GM12874 (cell line): Measurements from ENCODE around the gene MAN2A1.

Experiments
- TF ChIP-seq, protein P1 (sequence below): IDR thresholded peaks from 2 replicates; pipeline ENCODE4 v1.5.1; 2011; ENCODE audit warnings: low read depth, mild to moderate bottlenecking, control low read depth, low read length, moderate library complexity; ENCODE audit not compliant: insufficient read depth

MAN2A1 gene

DNA sequence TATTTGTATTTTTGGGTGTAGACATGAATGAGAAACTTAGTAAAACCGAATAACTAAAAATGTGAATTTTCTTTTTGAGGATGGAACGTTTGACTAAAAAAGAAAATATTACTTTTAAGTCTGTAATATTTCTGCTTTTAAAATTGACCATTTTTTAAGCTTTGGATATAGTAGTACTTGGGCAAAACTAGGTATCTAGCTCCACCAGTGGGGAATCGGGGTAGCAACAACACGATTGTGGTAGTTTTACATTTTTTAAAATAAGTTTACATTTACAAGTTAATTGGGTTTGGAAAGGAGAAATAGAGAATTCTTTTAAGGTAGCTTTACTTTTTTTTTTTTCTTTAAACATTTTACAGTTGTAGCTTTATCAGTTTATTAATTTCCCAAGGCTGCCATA is 154.4 kb downstream of the MAN2A1 start:
- TF ChIP-seq, protein P1, sequence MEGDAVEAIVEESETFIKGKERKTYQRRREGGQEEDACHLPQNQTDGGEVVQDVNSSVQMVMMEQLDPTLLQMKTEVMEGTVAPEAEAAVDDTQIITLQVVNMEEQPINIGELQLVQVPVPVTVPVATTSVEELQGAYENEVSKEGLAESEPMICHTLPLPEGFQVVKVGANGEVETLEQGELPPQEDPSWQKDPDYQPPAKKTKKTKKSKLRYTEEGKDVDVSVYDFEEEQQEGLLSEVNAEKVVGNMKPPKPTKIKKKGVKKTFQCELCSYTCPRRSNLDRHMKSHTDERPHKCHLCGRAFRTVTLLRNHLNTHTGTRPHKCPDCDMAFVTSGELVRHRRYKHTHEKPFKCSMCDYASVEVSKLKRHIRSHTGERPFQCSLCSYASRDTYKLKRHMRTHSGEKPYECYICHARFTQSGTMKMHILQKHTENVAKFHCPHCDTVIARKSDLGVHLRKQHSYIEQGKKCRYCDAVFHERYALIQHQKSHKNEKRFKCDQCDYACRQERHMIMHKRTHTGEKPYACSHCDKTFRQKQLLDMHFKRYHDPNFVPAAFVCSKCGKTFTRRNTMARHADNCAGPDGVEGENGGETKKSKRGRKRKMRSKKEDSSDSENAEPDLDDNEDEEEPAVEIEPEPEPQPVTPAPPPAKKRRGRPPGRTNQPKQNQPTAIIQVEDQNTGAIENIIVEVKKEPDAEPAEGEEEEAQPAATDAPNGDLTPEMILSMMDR = no peak

DNA sequence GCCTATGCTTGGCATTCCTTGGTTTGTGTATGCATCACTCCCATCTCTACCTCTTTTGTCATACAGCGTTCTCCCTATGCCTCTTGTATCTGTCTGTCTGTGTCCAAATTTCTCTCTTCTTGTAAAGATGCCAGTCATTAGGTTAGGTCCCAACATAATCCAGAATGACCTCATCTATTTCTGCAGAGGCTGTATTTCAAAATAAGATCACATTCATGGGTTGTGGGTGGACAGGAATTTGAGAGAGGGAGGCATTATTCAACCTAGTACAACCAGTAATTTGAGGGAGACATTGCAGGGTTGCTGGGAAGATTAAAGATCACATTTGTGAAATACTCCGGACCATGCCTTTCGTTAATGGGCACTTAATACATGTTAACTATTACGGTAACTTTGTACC is 155.0 kb downstream of the MAN2A1 start:
- TF ChIP-seq, protein P1 = no peak

- TF ChIP-seq, protein P1 = no peak
These were observed 158.4 kb downstream of the MAN2A1 start for GRCh38 chr5:109848130-109848529.

DNA sequence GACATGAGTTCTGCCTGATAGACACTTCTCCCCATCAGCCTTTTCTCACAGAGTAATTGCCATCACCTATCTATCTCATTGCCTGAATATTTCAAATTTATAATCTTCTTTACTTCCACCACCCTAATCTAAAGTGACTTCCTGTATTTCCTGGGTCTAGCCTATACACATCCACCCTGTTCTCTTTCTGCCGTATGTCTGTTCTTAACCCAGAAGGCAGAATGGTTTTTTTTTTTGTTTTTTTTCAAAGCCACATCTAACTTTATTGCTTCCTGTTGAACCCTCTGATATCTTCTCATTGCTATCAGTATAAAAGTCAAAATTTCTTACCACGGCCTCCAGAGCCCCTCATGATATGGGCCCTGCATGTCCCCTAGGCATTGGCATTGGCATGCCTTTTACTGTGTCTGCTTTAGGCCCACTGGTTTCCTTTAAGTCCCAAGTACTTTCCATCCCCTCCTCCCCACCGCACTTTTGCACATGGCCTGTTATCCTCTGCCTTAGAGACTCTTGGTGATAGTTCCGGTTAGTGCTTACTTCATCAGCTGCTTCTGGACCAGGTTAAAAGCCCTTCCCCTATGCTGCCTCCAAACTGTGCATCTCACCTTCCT is 159.9 kb downstream of the MAN2A1 start:
- TF ChIP-seq, protein P1 = no peak

- TF ChIP-seq, protein P1 = no peak
These were observed 162.8 kb downstream of the MAN2A1 start for GRCh38 chr5:109852371-109853155.

GRCh38 chr5:109853377-109853776 is 163.7 kb downstream of the MAN2A1 start:
- TF ChIP-seq, protein P1 = no peak

GRCh38 chr5:109855056-109855455 is 165.3 kb downstream of the MAN2A1 start:
- TF ChIP-seq, protein P1 = no peak
